Stimulated activated CD8-positive, alpha-beta memory T cell treated with anti-CD3 and anti-CD28 coated beads, Interleukin-7, amount 100 ng/mL, for 48 hours (primary cell): Measurements from ENCODE around the gene RASA3.
A peak's percentile ranks its signal among the peaks of the same experiment; 100 is the strongest.
"Not testable (repeated sequence)": the region's sequence is repeated elsewhere in the genome, so short reads cannot be mapped to it uniquely, and the experiment has no call there.

Experiments
- DNase-seq, 2 donors: peaks; one replicate each; pipeline ENCODE4 v3.0.0-alpha.2; 2020; ENCODE audit warnings: low read depth in 1 of 2; ENCODE audit errors: extremely low read depth in 1 of 2

Gene RASA3

DNA sequence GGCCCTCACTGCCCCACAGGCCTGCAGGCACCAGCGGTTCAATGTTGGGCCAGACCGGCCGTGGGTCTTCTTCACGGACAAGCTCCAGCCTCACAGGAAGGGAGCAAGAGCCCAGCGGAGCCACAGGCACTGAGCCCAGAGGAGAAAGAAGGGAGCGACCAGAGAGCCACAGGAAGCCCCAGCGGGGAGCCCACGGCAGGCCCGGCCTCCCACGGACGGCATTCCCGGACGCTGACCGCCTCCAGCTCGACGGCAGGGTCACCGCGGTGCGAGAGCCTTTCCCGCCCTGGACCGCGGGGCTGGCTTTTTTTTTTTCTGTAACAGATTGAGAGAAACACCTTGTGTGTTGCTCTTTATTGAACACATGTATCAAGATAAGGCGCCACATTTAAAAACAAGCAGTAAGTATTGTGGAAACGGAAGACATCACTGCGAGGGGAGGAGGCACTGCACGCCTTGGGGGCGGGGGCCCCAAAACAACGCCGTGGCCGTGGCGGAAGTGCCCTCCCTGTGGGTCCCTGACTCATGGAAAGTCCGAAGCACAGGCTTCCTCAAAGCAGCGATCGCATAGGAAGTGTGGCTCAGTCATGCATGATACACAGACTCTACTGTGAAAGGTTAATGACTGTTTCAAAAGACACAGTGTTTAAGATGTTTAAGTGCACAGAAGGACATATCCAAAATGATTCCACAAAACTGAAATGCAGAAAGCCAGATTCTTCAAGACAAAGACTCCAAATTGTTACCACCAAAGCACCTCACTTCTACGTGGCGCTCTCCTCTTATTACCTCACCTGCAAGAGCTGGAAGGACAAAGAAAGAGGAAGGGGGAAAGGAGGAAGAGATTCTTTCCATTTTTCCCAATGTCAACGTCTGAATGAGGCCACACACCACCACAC, 3.5 kb downstream of the RASA3 start:
- peak; percentile 86 to 91 for DNase-seq

DNA sequence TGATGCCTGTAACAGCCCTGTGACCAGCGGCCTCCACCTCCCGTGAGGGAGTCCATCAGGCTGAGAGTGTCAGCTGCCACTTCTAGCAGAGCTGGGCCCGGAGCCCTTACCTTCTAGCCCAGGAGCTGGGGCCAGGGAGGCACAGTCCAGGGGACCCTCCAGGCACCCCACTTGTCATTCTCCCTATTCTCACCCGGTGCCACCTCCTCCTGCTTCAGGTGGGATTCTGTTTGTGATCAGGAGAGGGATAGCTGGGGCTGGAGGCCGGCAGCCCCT, 4.1 kb downstream of the RASA3 start:
- DNase-seq: no peak

DNA sequence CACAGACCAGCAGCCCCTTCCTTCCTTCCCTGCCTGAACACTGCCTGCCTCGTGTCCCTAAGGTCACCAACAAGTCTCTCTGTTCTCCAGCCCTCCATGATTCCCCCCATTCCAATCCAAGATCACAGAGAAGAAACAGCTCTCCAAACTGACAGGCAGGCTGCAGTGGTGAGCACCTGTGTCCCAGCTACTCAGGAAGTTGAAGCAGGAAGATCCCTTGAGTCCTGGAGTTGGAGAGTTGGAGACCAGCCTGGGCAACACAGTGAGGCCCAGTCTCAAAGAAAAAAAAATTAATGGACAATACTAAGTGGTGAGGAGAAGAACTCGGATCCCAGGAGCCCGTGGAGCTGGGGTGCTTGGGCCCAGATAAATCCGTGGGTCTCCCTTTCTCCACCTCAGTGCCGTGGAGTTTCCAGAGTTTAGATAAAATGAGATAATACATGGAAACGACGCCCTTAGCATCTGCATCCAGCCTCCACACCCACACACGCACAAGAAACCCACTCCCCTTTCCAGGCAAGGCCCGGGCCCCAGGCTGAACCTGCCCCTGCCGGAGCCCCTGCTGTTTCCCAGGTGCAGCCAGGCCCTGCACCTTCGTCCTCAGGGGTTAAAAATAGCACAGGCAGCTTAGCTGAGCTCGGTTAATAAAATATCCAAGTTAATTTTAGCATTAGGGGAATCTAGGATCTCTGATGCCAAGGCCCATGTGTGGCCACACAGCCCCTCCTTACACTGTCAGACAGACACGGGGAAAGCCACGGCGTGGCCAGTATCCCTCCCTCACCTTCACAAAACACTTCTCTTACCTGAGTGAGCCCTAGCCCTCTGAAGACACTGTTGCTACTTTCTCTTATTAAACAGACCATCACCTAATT, 4.7 kb downstream of the RASA3 start:
- no peak for DNase-seq

DNA sequence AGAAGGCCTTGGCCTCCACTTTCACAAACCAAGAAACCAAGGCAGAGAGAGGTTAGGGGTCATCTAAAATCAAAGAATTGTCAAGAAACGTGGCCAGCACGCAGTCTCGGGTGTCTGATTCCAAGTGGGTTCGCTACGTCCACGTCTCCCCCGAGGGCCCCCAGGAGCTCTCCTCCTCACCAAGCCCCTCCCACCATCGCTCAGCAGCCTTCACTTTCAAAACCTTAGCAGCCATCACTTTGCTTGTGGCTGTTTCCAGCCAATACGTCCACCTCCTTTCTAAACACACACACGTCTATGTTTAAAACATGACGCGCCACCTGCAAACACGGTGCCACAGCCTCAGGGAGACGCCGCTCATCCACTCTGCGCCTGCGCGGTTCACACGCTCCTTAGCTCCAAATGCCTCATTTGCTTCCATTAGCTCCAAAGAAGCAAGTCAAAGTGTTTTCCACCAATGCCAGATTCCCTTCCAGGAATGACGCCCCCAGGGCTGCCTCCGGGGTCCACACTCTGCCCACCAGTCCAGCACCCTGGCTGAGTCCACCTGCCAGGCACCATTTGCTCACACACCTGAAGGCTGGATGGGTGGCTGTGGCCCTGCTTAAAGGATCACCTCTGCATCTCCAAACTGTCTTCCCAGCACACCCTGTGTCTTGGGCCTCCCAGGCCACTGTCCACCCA, 5.5 kb downstream of the RASA3 start:
- DNase-seq: no peak

DNA sequence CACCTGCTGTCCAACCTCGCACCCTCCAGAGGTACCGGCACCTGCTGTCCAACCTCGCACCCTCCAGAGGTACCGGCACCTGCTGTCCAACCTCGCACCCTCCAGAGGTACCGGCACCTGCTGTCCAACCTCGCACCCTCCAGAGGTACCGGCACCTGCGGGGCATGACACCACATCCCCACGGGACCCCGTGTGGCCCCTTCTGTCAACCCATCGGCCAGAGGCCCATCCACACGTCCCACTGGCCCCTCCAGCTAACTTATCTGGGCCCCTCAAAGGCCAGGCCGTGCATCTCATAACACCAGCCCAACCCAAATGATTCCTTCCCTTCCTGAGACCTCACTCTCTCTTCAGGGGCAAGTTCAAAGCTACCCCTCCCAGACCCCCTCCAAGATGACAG, 6.3 kb downstream of the RASA3 start:
- DNase-seq: not testable (repeated sequence)

DNA sequence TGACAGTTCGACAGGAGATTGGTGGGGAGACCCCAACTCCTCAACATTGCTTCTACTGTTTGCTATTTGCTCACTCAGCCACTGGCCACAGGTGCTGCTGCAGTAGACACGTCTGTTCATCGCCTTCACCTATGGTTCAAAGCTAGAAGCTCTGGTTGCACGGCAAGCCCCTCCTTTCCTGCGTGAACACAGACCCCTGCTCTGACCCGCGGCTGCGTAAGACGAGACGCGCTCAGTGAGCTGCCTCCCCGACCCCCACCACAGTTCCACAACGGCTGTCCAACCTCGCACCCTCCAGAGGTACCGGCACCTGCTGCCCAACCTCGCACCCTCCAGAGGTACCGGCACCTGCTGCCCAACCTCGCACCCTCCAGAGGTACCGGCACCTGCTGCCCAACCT, 6.8 kb downstream of the RASA3 start:
- no peak for DNase-seq

DNA sequence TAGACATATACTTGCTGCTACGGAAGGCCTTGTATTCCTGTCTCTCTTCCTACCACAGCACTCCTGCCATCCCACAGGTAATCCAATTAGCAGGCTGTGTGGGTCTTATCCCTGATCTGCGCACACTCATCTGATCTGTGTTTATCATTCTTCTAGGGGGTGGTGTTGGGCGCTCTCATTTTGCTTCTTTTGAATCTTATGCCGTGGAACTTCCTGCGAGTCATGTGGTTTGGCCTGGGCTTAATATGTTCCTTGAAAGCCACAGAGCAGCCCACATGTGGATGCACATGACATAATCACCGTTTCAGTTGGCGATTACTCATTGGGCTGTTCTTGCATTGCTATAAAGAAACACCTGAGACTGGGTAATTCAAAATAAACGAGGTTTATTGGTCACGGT, 7.5 kb downstream of the RASA3 start:
- peak in 1 of 2 donors; percentile 83 for DNase-seq

DNA sequence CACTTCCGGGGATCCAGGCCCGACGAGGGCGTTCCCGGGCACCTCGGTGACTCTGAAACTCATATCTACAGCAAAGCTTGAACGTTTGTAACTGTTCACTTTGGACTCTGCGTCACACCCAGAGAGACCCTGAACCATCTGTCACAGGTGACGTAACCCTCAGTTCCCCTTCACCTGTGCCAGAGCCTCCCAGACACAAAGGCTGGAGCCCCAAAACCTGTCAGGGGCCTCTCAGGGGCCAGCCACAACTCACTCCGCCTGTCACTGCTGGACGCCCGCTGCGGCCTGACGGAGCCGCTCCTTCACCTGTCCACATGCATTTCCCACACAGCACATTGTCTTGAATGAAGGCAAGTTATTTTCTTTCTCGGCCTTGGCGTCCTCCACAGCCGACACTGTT, 8.0 kb downstream of the RASA3 start:
- DNase-seq: no peak

DNA sequence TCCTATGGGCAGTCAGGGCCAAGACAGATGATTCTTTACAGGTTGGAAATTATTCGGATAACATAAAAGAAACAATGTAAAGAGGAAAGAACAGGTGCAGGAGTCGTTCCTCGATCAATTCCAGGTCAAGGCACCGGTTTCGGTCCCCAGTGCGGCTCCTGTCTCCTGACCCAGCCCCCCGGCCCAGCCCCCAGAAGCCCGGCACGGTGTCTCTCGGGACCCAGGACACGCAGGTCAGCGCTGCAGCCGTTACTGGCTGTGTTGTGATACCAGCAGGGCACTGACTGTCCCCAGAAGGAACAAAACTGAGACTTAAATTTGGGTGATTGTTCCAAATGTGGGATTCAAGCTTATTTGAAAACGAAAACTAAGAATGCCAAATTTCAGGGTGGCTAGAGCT, 8.5 kb downstream of the RASA3 start:
- DNase-seq: no peak

DNA sequence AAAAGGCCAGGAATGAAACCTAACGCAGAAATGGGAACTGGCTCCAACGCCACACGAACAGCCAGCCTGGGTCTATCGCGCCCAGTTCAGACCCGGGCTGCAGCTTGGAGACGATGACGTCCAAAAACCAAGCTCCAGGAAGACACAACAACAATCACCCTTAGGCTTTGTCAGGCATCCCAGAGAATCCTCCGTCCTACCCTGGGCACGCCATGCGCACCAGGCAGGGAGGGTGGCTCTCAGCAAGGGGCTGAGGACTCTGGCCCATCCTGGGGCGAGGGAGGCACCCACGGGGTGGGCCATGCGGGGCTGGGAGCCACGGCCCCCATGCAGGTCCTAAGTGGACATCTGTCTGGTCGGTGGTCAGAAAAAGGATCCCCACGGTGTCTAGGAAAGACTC, 9.0 kb downstream of the RASA3 start:
- no peak for DNase-seq

DNA sequence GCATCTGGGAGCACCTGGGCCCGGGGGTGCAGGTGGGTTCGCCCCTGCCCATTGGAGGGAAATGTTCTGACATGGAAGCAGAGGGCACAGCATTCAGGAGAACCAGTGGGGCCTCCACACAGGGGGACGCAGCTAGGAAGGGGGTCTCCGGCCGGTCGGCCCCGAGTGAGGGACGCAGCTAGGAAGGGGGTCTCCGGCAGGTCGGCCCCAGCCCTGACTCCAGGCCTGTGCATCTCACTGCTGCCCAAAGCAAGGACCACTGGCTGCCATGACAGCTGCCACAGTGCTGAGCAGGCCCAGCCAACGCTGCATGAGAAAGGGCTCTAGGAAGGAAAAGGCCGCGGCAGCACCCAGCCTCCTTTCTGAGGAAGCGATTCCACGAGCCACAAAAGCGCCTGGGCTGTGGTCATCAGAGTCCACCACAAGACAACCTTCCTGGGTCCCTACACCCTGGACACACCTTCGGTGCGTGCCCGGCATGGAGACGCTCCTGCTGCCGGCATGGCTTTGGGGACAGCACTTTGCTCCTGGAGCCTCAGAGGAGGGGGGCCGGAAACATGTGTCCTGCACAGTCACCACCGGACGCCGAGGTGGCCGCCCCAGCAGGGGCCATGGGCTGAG, 9.7 kb downstream of the RASA3 start:
- no peak for DNase-seq

DNA sequence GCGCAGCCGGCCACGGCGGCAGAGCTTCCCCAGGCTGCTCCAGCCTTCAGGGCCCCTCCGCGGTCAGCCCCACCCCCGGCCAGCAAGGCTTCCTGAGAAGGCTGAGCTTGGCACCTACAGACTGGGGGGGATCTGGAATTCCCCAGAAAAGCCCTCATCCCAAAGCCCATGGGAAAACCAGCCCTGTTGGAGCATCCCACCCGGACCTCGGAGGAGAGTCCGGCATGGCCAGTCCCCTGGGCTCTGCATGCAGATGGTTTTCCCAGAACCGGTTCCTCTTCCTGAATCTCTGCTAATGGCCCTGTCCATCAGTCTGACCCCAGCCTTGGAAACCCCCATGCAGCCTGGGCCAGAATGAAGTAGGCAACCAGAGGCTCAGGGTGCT, 10.3 kb downstream of the RASA3 start:
- no peak for DNase-seq

DNA sequence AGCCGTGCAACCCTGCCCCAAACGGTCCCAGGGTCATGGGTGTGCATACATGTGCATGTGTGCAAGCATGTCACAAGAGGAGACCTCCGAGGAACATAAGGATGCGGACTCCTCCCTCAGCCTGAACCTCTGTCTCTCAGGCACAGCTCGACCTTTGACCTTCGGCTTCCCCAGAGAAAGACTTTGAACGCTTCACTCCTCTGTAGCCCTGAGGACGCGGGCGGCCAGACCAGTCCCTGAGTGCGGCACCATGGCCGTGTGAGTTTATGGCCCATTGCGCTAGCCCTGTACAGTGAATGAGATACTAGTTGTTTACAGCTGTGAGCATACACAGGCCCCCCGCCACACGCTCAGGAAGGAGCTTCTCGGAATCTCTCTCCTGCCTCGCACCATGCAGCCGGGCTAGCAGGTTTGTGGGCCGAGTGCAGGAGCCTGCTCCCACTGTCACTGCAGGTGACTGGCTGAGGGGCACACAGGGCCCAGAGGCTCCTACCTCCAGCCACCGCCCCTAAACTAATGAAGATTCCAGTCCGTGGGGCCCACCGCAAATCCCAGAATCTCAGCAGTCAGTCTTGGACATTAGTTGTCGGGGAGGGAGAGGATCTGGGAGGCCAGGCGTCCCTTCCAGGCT, 10.8 kb downstream of the RASA3 start:
- DNase-seq: no peak

DNA sequence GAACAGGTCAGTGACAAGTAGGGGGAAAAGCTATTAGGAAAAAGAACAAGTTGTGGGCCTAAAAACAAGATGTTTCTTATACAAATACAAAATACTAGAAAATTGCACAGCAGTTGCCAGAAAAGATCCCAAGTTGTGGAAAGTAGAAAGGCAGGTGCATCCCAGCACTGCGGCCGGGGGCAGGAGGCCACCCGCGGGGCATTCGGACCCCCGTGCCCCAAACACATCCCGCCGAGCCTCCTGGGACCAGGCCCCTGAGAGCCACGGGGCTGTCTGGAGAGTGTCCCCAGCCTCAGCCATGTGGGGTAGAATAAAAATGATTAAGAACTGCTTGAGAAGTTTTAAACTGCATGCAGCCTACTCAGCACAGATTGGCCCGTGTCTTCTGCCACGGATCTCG, 11.4 kb downstream of the RASA3 start:
- no peak for DNase-seq

DNA sequence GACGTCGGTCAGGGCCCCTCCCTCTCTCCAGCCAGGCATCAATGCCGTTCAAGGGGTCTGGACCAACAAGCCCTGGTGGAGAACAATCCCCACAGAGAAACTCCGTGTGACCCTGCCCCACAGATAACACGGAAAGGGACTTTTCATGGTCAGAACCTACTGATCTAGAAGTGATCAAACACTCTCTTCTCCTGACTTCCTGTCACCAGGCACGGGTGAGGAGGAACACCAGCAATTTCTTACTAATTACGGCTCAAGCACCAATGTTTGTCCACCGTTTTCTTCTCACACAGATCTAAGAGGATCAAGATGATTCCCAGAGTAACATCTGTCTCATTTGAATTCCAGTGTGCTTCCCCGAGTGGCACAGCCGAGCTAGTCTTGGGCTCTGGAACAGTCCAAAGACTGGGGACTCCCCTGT, 11.8 kb downstream of the RASA3 start:
- no peak for DNase-seq

DNA sequence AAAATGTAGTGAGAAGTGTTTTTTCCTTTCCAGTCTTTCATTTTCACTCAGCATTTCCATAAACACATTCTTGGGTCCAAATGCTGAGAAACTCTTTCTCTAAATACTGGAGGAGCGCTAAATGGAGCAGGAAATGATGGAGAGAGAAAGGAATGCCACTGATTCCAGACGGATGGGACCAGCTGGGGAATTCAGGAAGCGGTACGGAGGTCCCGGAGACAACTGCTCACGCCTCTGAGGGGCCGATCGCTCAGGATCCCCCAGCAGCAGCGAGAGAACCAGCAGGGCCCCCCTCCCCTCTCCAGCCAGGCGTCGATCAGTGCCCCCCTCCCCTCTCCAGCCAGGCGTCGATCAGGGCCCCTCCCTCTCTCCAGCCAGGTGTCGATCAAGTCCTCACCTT, 13.2 kb downstream of the RASA3 start:
- DNase-seq: no peak

DNA sequence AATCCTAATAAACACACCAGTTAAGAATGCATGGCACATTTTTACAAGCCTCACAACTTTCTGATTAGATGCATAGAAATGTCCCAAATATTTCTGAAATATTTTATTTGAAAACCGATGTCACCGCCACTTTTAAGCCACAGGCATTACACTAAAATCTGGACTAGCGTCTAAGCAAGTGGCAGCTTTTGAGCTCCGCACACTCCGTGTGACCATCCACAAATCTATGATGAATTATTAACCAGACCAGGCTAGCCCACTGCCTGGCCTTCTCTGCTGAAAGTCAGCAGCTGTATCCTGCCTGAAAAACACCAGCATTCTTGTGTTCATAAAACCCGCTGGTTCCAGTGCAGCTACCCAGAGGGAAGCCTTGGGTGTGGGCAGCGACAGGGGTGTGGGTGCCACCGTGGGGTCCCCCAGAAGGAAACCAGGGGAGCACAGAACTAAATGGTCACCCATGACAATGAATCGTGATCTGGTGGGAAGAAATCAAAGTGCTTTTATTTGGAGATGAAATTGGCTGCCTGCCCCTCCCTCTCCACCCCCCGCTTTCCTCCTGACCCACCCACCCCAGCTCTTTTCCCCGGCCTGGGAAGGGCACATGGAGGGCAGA, 13.8 kb downstream of the RASA3 start:
- DNase-seq: no peak

DNA sequence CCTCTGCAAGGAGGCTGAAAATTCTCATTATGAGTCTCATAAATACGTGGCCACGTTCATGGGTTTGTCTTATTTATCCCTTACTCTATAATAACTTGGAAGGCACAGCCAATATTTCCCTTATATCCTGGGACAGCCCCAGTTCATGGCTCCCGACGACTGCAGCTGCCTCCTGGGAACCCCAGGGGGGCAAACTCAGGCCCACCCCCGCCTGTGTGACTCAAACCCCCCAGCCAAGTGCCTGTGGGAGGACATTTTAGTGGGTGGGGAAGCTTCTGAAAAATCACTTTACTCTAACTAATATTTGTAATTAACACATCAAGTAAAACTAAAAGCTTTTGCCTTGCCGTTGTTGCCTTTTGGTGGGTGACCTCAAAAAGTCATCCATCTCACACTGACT, 14.3 kb downstream of the RASA3 start:
- no peak for DNase-seq

DNA sequence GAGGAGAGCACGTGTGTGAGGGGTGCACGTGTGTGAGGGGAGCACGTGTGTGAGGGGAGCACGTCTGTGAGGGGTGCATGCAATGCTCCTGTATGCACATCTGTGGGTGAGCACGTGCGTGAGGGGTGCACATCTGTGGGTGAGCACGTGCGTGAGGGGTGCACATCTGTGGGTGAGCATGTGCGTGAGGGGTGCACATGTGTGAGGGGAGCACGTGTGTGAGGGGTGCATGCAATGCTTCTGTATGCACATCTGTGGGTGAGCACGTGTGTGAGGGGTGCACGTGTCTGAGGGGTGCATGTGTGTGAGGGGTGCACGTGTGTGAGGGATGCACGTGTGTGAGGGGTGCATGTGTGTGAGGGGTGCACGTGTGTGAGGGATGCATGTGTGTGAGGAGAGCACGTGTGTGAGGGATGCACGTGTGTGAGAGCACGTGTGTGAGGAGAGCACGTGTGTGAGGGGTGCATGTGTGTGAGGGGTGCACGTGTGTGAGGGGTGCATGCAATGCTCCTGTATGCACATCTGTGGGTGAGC, 15.0 kb downstream of the RASA3 start:
- DNase-seq: not testable (repeated sequence)

DNA sequence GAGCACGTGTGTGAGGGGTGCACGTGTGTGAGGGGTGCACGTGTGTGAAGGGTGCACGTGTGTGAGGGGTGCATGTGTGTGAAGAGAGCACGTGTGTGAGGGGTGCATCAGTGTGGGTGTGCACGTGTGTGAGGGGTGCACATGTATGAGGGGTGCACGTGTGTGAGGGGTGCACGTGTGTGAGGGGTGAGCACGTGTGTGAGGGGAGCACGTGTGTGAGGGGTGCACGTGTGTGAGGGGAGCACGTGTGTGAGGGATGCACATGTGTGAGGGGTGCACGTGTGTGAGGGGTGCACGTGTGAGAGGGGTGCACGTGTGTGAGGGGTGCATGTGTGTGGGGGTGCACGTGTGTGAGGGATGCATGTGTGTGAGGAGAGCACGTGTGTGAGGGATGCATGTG, 15.7 kb downstream of the RASA3 start:
- no peak for DNase-seq
